Neural cell (in vitro differentiated cells): ENCODE data around the gene ZMAT2. TPM values are rescaled to one million over a fixed set of nuclear protein-coding genes. Genes with fewer than 3 reads are reported as not detected.

Experiments
- H2AFZ ChIP-seq: fragments of 200-600, 300-800 bp; sonication (generic), shearing (Covaris generic); 2 replicates; pipeline ENCODE4 v1.6.0; 2014; ENCODE audit warnings: low read depth, mild to moderate bottlenecking, antibody characterized with exemption, low read length, moderate library complexity
- H3F3A ChIP-seq: fragments of 200-600 bp; shearing (Covaris generic); 2 replicates; pipeline ENCODE4 v1.6.1; 2016; ENCODE audit warnings: mild to moderate bottlenecking, moderate library complexity, mixed read lengths, antibody characterized with exemption, low read length; ENCODE audit not compliant: insufficient read depth, poor library complexity, severe bottlenecking
- H3K27ac ChIP-seq: fragments of 200-600, 300-800 bp; sonication (generic), shearing (Covaris generic); 2 replicates; pipeline ENCODE4 v1.5.1; 2014; ENCODE audit warnings: mild to moderate bottlenecking, low read length, moderate library complexity
- H3K27me3 ChIP-seq: fragments of 300-800, 200-600 bp; sonication (generic), shearing (Covaris generic); 2 replicates; pipeline ENCODE4 v1.6.0; 2014; ENCODE audit warnings: mild to moderate bottlenecking, low read depth, low read length, moderate library complexity; ENCODE audit not compliant: insufficient read depth
- H3K36me3 ChIP-seq: fragments of 300-800, 200-600 bp; sonication (generic), shearing (Covaris generic); 2 replicates; pipeline ENCODE4 v1.5.1; 2014; ENCODE audit warnings: mild to moderate bottlenecking, antibody characterized with exemption, low read length, moderate library complexity; ENCODE audit not compliant: insufficient read depth
- H3K4me2 ChIP-seq: fragments of 300-800, 200-600 bp; sonication (generic), shearing (Covaris generic); 2 replicates; pipeline ENCODE4 v1.6.0; 2014; ENCODE audit warnings: mild to moderate bottlenecking, low read length
- H3K4me3 ChIP-seq: fragments of 300-800, 200-600 bp; sonication (generic), shearing (Covaris generic); 2 replicates; pipeline ENCODE4 v1.5.1; 2014; ENCODE audit warnings: mild to moderate bottlenecking, low read length, moderate library complexity
- H3K79me2 ChIP-seq: fragments of 200-600 bp; shearing (Covaris generic); replicated peaks from 2 replicates; pipeline ENCODE4 v1.6.0; 2014; ENCODE audit warnings: mild to moderate bottlenecking, low read length, moderate library complexity; ENCODE audit not compliant: insufficient read depth
- H3K9ac ChIP-seq: fragments of 300-800, 200-600 bp; sonication (generic), shearing (Covaris generic); 2 replicates; pipeline ENCODE4 v1.6.1; 2016; ENCODE audit warnings: mild to moderate bottlenecking, low read length, mixed read lengths
- H3K9me2 ChIP-seq: fragments of 200-600 bp; shearing (Covaris generic); 2 replicates; pipeline ENCODE4 v1.6.1; 2016; ENCODE audit warnings: mild to moderate bottlenecking, low read length, mixed read lengths; ENCODE audit not compliant: insufficient read depth
- H3K9me3 ChIP-seq: fragments of 200-600, 300-800 bp; sonication (generic), shearing (Covaris generic); 2 replicates; pipeline ENCODE4 v1.6.1; 2016; ENCODE audit warnings: mild to moderate bottlenecking, mixed run types, low read length, moderate library complexity, mixed read lengths
- H4K20me1 ChIP-seq: fragments of 200-600 bp; shearing (Covaris generic); 2 replicates; pipeline ENCODE4 v1.6.1; 2016; ENCODE audit warnings: mild to moderate bottlenecking, mixed run types; ENCODE audit not compliant: insufficient read depth
- EP300 ChIP-seq: fragments of 450-650 bp; conservative IDR thresholded peaks from 2 replicates; pipeline ENCODE4 v1.6.1; 2014; ENCODE audit warnings: antibody characterized with exemption, mild to moderate bottlenecking, moderate library complexity; ENCODE audit not compliant: poor library complexity, severe bottlenecking
- EZH2 ChIP-seq: fragments of 200-600, 300-800 bp; shearing (Covaris generic), sonication (generic); IDR thresholded peaks from 2 replicates; pipeline ENCODE4 v1.6.1; 2014; ENCODE audit warnings: antibody characterized with exemption, low read length, borderline replicate concordance, mild to moderate bottlenecking; ENCODE audit not compliant: insufficient read depth, poor library complexity, severe bottlenecking
- MXI1 ChIP-seq: fragments of 450-650 bp; conservative IDR thresholded peaks from 2 replicates; pipeline ENCODE4 v1.6.1; 2014; ENCODE audit warnings: antibody characterized with exemption, mild to moderate bottlenecking; ENCODE audit not compliant: poor library complexity, severe bottlenecking
- POLR2AphosphoS5 ChIP-seq: IDR thresholded peaks from 2 replicates; pipeline ENCODE4 v1.6.1; 2012
- RAD21 ChIP-seq: fragments of 450-650 bp; conservative IDR thresholded peaks from 2 replicates; pipeline ENCODE4 v1.6.1; 2014; ENCODE audit warnings: antibody characterized with exemption, mild to moderate bottlenecking, moderate library complexity
- SMC3 ChIP-seq: fragments of 450-650 bp; conservative IDR thresholded peaks from 2 replicates; pipeline ENCODE4 v1.6.1; 2014; ENCODE audit warnings: antibody characterized with exemption, mild to moderate bottlenecking, moderate library complexity; ENCODE audit not compliant: poor library complexity
- TAF1 ChIP-seq: IDR thresholded peaks from 2 replicates; pipeline ENCODE4 v1.6.1; 2012; ENCODE audit warnings: low read depth
- polyA plus RNA-seq: library from polyadenylated mRNA; depleted of rRNA; stranded (reverse); fragments of >200 nt; gene quantifications from 2 replicates; pipeline ENCODE4 v1.2.3, GENCODE V29; 2014
- TF ChIP-seq, protein P1 (sequence below): IDR thresholded peaks from 2 replicates; pipeline ENCODE4 v1.6.1; 2012; ENCODE audit warnings: borderline replicate concordance
- TF ChIP-seq, protein P2 (sequence below): fragments of 450-650 bp; IDR thresholded peaks from 2 replicates; pipeline ENCODE4 v1.5.1; 2014; ENCODE audit warnings: antibody characterized with exemption, mild to moderate bottlenecking, moderate library complexity; ENCODE audit not compliant: poor library complexity, severe bottlenecking

ZMAT2 gene
- polyA plus RNA-seq, 1 donor from 2014 or later, result 170 TPM

DNA sequence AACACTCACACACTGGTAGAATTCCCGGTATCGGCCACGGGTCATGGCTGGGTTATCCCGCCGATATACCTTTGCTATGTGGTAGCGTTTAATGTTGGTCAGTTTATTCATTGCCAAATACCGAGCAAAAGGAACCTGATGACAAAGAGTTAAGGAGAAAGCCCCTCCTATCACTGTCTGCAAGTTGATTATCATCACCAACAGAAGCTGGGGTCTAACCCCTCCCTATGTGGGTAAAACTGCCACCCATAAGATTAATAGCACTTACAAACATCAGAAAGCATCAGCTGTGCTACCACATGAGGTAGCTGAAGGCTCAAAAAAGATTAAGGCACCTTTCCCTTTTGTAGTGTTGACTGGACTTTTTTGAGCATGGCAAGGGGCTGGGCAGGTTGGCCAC lies 21.3 kb upstream of the ZMAT2 start:
- H3K4me2 ChIP-seq, result no peak overlapping the region
- no peak overlapping the region for H3K9ac ChIP-seq
- H3K9me3 ChIP-seq, result no peaks in the 10 kb centered on the region
- peaks cover 20% of the 10 kb centered on the region for H3K36me3 ChIP-seq
- TF ChIP-seq, protein P1, sequence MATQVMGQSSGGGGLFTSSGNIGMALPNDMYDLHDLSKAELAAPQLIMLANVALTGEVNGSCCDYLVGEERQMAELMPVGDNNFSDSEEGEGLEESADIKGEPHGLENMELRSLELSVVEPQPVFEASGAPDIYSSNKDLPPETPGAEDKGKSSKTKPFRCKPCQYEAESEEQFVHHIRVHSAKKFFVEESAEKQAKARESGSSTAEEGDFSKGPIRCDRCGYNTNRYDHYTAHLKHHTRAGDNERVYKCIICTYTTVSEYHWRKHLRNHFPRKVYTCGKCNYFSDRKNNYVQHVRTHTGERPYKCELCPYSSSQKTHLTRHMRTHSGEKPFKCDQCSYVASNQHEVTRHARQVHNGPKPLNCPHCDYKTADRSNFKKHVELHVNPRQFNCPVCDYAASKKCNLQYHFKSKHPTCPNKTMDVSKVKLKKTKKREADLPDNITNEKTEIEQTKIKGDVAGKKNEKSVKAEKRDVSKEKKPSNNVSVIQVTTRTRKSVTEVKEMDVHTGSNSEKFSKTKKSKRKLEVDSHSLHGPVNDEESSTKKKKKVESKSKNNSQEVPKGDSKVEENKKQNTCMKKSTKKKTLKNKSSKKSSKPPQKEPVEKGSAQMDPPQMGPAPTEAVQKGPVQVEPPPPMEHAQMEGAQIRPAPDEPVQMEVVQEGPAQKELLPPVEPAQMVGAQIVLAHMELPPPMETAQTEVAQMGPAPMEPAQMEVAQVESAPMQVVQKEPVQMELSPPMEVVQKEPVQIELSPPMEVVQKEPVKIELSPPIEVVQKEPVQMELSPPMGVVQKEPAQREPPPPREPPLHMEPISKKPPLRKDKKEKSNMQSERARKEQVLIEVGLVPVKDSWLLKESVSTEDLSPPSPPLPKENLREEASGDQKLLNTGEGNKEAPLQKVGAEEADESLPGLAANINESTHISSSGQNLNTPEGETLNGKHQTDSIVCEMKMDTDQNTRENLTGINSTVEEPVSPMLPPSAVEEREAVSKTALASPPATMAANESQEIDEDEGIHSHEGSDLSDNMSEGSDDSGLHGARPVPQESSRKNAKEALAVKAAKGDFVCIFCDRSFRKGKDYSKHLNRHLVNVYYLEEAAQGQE, result no peak
- TF ChIP-seq RAD21 (no peak), TAF1 (no peak), MXI1 (no peak), EZH2 (no peak), POLR2AphosphoS5 (no peak), EP300 (no peak), SMC3 (no peak)
- TF ChIP-seq, protein P2, sequence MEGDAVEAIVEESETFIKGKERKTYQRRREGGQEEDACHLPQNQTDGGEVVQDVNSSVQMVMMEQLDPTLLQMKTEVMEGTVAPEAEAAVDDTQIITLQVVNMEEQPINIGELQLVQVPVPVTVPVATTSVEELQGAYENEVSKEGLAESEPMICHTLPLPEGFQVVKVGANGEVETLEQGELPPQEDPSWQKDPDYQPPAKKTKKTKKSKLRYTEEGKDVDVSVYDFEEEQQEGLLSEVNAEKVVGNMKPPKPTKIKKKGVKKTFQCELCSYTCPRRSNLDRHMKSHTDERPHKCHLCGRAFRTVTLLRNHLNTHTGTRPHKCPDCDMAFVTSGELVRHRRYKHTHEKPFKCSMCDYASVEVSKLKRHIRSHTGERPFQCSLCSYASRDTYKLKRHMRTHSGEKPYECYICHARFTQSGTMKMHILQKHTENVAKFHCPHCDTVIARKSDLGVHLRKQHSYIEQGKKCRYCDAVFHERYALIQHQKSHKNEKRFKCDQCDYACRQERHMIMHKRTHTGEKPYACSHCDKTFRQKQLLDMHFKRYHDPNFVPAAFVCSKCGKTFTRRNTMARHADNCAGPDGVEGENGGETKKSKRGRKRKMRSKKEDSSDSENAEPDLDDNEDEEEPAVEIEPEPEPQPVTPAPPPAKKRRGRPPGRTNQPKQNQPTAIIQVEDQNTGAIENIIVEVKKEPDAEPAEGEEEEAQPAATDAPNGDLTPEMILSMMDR, result no peak
- no peaks in the 10 kb centered on the region for H3K27me3 ChIP-seq
- no peaks in the 10 kb centered on the region for H3K79me2 ChIP-seq
- H3K27ac ChIP-seq, result no peak overlapping the region
- H3K9me2 ChIP-seq, result no peaks in the 10 kb centered on the region
- H3F3A ChIP-seq, result no peaks in the 10 kb centered on the region
- H4K20me1 ChIP-seq, result no peaks in the 10 kb centered on the region
- no peak overlapping the region for H3K4me3 ChIP-seq
- no peak overlapping the region for H2AFZ ChIP-seq

DNA sequence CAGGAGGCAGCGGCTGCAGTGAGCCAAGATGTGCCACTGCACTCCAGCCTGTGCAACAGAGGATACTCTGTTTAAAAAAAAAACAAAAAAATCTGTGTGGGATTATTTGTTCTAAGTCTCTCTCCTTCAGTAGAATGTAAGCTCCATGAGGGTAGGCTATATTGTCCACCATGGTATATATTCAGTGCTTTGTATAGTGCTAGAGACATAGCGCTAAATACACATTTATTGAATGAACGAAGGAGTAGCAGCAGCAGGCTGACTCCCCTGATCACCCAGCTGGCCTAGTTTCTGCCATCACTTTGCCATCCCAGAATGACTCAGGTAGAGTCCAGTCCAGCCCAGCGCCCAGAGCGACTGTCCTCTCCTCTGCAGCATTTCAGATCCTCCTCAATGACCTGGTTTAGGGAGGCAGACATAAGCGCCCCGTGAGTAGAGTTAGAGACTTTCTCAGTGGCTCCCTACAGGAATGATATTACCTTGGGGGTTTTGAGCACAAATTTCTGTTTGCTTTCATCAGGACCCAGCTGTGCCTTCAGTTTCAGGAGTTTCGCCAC lies 9.8 kb upstream of the ZMAT2 start:
- no peak for TF ChIP-seq TAF1
- TF ChIP-seq EP300, result no peak
- no peak for TF ChIP-seq MXI1
- TF ChIP-seq SMC3, result no peak
- TF ChIP-seq, protein P2, result no peak
- TF ChIP-seq RAD21, result no peak
- TF ChIP-seq, protein P1, result no peak
- TF ChIP-seq EZH2, result no peak
- no peak for TF ChIP-seq POLR2AphosphoS5
- Histone ChIP-seq H2AFZ (peak overlapping the region; percentile 74), H3F3A (no peaks in the 10 kb centered on the region), H3K27me3 (no peaks in the 10 kb centered on the region), H3K9me2 (no peaks in the 10 kb centered on the region), H3K27ac (peak overlapping the region; percentile 86), H3K79me2 (peaks cover 25% of the 10 kb centered on the region), H4K20me1 (no peaks in the 10 kb centered on the region), H3K9me3 (no peaks in the 10 kb centered on the region), H3K4me3 (peak overlapping the region; percentile 79), H3K36me3 (peaks cover 4% of the 10 kb centered on the region), H3K4me2 (peak overlapping the region; percentile 82), H3K9ac (peak overlapping the region; percentile 86)
